Bone marrow (tissue), 2 donors: ENCODE data around the gene EXOC2.

Experiments used
- DNase-seq, 2 donors: peaks; one replicate each; lab custom pipeline; 2025; lab: John Stamatoyannopoulos, UW

Gene EXOC2

GRCh38 chr6:680666-681340 is 12.1 kb downstream of the EXOC2 start:
- no peak for DNase-seq

- DNase-seq, result no peak
These were observed 12.7 kb downstream of the EXOC2 start for GRCh38 chr6:680251-680650.

- no peak for DNase-seq
These were observed 13.7 kb downstream of the EXOC2 start for GRCh38 chr6:679282-679681.

GRCh38 chr6:678520-678919 is 14.4 kb downstream of the EXOC2 start:
- DNase-seq, result no peak

GRCh38 chr6:677919-678318 is 15.0 kb downstream of the EXOC2 start:
- no peak for DNase-seq

- no peak for DNase-seq
These were observed 18.0 kb downstream of the EXOC2 start for GRCh38 chr6:674956-675355.

- DNase-seq, result no peak
These were observed 18.5 kb downstream of the EXOC2 start for GRCh38 chr6:674406-674805.

- no peak for DNase-seq
These were observed 25.5 kb downstream of the EXOC2 start for GRCh38 chr6:667253-667927.

GRCh38 chr6:665403-666267 is 27.3 kb downstream of the EXOC2 start:
- no peak for DNase-seq

- peak in 1 of 2 donors; percentile 19 for DNase-seq
These were observed 29.2 kb downstream of the EXOC2 start for GRCh38 chr6:663788-664187.

- no peak for DNase-seq
These were observed 33.0 kb downstream of the EXOC2 start for GRCh38 chr6:659716-660581.

- DNase-seq, result no peak
These were observed 34.7 kb downstream of the EXOC2 start for GRCh38 chr6:658244-658643.

GRCh38 chr6:657743-658142 is 35.2 kb downstream of the EXOC2 start:
- no peak for DNase-seq

GRCh38 chr6:656460-657252 is 36.3 kb downstream of the EXOC2 start, which contains the start of gene HUS1B:
Gene HUS1B (minus strand): TSS chr6:657100. CDS start chr6:656944, 156 bp downstream.
- DNase-seq, result no peak

GRCh38 chr6:654136-654535 is 38.8 kb downstream of the EXOC2 start:
- no peak for DNase-seq

- no peak for DNase-seq
These were observed 40.1 kb downstream of the EXOC2 start for GRCh38 chr6:652865-653264.

- no peak for DNase-seq
These were observed 42.8 kb downstream of the EXOC2 start for GRCh38 chr6:650098-650497.

GRCh38 chr6:642805-643204 is 50.1 kb downstream of the EXOC2 start:
- DNase-seq, result no peak

GRCh38 chr6:641225-641985 is 51.5 kb downstream of the EXOC2 start:
- no peak for DNase-seq

- DNase-seq, result no peak
These were observed 56.5 kb downstream of the EXOC2 start for GRCh38 chr6:636488-636887.
